GM12872 (cell line): Measurements from ENCODE around the gene NCDN.

Experiments
- TF ChIP-seq, protein P1 (sequence below): IDR thresholded peaks from 3 replicates; pipeline ENCODE4 v1.5.1; 2011; ENCODE audit warnings: low read depth, mild to moderate bottlenecking, low read length, moderate library complexity; ENCODE audit not compliant: insufficient read depth

NCDN gene, protein sequence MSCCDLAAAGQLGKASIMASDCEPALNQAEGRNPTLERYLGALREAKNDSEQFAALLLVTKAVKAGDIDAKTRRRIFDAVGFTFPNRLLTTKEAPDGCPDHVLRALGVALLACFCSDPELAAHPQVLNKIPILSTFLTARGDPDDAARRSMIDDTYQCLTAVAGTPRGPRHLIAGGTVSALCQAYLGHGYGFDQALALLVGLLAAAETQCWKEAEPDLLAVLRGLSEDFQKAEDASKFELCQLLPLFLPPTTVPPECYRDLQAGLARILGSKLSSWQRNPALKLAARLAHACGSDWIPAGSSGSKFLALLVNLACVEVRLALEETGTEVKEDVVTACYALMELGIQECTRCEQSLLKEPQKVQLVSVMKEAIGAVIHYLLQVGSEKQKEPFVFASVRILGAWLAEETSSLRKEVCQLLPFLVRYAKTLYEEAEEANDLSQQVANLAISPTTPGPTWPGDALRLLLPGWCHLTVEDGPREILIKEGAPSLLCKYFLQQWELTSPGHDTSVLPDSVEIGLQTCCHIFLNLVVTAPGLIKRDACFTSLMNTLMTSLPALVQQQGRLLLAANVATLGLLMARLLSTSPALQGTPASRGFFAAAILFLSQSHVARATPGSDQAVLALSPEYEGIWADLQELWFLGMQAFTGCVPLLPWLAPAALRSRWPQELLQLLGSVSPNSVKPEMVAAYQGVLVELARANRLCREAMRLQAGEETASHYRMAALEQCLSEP

DNA sequence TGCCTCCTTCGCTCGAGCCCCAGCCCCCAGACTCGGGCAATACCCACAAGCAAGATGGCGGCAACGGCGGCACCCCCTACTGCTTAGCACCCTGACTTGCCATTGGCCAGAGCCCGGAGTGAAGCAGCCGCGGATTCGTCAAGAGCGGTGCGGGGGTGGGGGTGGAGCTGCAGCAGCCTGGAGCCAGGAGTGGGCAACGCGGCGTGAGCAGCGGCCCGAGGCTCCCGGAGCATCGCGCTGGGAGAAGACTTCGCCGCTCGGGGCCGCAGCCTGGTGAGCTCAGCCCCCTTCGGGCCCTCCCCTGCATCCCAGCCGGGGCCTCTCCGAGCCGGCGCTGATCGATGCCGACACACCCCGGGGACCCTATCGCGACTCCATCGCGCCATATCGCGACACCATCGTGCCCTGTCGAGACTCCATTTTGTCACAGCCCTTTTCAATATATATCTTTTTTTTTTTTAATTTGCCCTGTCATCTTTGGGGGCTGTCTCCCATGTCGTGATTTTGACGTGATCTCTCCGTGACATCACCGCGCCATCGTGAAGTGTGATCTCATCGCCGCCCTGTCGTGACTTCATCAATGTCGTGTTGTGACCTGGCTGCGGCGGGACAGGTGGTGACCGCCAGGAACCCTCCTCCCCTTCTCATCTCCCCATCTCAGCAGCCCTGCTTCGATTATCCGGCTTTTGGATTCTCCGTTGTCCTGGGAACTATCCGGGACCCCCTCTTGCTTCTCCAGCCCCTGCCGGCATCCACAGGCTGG, at the start of gene NCDN:
TSS of gene NCDN (plus strand) at position 189 of the 763 bp plus-strand sequence. CDS start at position 581, 392 bp downstream.
- TF ChIP-seq, protein P1, sequence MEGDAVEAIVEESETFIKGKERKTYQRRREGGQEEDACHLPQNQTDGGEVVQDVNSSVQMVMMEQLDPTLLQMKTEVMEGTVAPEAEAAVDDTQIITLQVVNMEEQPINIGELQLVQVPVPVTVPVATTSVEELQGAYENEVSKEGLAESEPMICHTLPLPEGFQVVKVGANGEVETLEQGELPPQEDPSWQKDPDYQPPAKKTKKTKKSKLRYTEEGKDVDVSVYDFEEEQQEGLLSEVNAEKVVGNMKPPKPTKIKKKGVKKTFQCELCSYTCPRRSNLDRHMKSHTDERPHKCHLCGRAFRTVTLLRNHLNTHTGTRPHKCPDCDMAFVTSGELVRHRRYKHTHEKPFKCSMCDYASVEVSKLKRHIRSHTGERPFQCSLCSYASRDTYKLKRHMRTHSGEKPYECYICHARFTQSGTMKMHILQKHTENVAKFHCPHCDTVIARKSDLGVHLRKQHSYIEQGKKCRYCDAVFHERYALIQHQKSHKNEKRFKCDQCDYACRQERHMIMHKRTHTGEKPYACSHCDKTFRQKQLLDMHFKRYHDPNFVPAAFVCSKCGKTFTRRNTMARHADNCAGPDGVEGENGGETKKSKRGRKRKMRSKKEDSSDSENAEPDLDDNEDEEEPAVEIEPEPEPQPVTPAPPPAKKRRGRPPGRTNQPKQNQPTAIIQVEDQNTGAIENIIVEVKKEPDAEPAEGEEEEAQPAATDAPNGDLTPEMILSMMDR, result no peak

DNA sequence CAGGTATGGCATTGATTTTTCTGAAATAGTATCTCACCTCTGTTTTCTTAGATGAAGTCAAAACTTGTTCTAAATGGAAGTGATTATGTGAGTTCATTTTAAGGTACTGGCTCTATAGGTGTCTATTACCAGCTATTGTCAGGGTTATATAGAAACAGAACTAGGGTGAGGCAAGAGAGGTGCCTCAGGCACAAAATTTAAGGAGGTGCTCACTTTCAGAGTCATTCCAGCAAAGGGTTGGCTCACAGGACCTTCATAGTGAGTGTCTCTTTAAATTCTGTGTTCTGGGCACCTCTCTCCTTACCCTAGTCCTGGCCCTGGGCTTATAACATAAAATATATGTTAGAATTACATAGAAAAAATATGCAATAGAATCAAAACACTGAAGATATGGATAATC, 49.7 kb upstream of the NCDN start:
- TF ChIP-seq, protein P1, result no peak

DNA sequence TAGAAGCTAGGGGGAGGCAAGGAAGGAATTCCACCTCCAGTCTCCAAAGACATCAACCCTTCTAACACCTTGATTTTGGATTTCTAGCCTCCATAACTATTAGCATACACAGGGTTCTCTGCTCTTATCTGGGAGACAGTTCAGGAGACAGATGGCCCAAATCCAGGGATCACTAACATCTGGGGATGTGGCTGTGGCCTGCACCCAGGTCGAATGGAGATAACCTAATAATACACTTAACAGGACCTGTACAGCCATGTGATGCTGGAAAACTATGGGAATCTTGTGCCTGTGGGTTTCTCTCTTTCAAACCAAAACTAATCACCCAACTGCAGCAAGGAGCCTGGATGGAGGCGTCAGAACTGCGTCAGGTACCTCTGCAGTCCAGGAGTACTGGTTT, 48.0 kb upstream of the NCDN start:
- TF ChIP-seq, protein P1, result no peak

DNA sequence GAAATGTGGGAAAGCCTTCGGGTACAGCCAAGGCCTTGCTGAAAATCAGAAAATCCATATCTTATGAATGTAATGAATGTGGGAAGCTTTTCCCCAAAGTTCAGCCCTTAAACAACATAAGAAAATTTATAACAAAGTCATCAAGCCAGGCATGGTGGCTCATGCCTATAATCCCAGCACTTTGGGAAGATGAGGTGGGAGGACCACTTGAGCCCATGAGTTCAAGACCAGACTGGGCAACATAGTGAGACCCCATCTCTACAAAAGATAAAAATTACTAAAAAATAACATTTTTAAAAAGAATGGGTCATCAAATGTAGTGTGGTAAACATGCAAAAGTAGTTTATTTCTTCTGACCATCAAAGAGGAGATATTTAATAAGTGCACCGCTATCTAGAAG, 46.3 kb upstream of the NCDN start:
- TF ChIP-seq, protein P1, result no peak

DNA sequence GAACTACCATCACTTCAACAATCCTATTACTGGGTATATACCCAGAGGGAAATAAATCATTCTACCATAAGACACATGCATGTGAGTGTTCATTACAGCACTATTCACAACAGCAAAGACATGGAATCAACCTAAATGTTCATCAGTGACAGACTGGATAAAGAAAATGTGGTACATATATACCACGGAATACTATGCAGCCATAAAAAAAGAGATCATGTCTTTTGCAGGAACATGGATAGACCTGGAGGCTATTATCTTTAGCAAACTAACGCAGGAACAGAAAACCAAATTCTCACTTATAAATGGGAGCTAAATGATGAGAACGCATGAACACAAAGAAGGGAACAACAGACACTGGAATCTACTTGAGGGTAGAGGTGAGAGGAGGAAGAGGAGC, 39.4 kb upstream of the NCDN start:
- TF ChIP-seq, protein P1, result no peak

DNA sequence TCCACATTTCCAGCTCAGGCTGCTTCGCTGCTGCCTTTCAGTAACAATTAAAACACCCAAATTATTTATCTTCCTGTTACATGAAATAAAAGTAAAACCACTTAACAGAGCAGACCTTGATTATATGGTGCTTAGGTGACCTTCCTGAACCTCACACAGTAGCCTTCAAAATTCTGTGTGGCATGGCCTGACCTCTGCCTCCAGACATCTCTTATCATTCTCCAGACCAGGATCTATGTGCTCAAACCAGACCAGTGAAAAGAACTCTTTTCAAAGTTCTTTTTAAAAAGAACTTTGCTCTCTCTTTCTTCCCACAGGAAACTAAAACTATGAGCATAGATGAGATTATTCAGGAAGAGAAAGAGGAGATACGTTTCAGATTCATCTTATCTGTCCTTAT, 38.2 kb upstream of the NCDN start:
- TF ChIP-seq, protein P1, result no peak

DNA sequence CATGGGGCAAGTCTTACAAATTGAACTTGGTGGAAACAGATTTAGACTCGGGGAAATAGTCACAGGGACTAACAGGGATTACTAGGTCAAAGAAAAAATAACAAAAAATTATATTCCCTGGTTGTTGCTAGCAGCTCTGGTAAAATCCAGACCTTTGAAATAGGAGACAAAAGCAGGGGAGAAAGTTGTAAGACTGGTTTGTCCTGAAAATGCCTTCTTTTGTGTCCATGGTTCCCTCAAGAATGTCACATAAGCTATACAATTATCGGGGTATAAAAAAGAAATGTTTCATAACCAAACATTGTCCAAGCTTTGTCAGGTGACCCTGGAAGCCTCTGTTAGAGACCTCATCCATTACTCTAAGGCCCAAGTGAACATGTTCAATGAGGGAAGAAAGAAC, 33.5 kb upstream of the NCDN start:
- TF ChIP-seq, protein P1, result no peak
